Measurements from ENCODE around the gene CTTNBP2NL. TPM values are rescaled to one million over a fixed set of nuclear protein-coding genes. Genes with fewer than 3 reads are reported as not detected.

The CTTNBP2NL gene
- total and polyA plus RNA-seq, 4 donors, result 1.7 to 4.4 (median 3.0) TPM

DNA sequence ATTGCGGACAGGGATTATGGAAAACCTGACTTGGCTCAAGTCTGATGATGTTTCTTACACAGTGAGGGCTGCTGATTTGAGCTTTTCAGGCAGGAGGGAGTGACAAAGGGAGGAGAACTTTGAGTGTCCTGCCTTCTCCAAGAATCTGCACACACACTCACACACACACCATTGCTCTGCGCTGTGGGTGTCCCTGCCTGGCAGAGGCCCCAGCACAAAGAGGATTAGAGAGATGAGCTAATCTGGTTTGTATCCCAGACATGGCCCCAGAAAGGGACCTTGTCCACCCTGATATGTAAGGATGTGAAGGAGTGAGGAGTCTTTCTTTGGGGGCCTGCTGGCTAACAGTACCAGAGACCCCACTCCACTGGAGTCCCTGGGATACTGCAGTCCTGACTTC is 106.8 kb downstream of the CTTNBP2NL start (continued):
- no peak for TF ChIP-seq GABPA (IDR thresholded peaks at IDR 0.05 in 1 of 2, conservative IDR thresholded peaks at IDR 0.05 in 1 of 2)
- no peak for TF ChIP-seq FOXA2 (IDR thresholded peaks at IDR 0.05)
- no peak for TF ChIP-seq JUND (IDR thresholded peaks at IDR 0.05)

GRCh38 chr1:112504001-112504660 is 108.1 kb downstream of the CTTNBP2NL start:
- no peak for DNase-seq (ENCODE audit: low spot score)
- Histone ChIP-seq H3K27ac (ENCODE audit: low read depth in 1 of 2, low read length in 2 of 2) (no peak overlapping the region), H3K9ac (ENCODE audit: low read depth in 1 of 2, low read length in 2 of 2) (no peak overlapping the region), H3K4me1 (ENCODE audit: control insufficient read depth in 4 of 4, insufficient read depth in 4 of 4, low read length in 3 of 4) (peaks cover 18 to 25% (median 23%) of the 10 kb centered on the region in 4 donors), H3K9me3 (ENCODE audit: control insufficient read depth in 4 of 4, low read length in 3 of 4) (no peaks in the 10 kb centered on the region), H3K27me3 (ENCODE audit: control insufficient read depth in 4 of 4, insufficient read depth in 4 of 4, low read length in 3 of 4) (peaks cover 0 to 26% (median 9%) of the 10 kb centered on the region in 4 donors), H3K36me3 (ENCODE audit: control insufficient read depth in 4 of 4, insufficient read depth in 3 of 4, low read depth in 1 of 4, low read length in 3 of 4) (no peaks in the 10 kb centered on the region), H3K4me3 (ENCODE audit: low read depth in 1 of 3, low read length in 3 of 3) (no peak overlapping the region)
- TF ChIP-seq EGR1 (IDR thresholded peaks at IDR 0.05; ENCODE audit: low read depth in 2 of 2), result no peak
- TF ChIP-seq RAD21 (IDR thresholded peaks at IDR 0.05), result no peak
- TF ChIP-seq YY1 (IDR thresholded peaks at IDR 0.05), result no peak
- TF ChIP-seq RXRA (IDR thresholded peaks at IDR 0.05), result no peak
- no peak for TF ChIP-seq SP1 (IDR thresholded peaks at IDR 0.05)
- no peak for TF ChIP-seq HNF4A (conservative IDR thresholded peaks at IDR 0.05)
- no peak for TF ChIP-seq HNF4G (IDR thresholded peaks at IDR 0.05)
- TF ChIP-seq, protein P1, sequence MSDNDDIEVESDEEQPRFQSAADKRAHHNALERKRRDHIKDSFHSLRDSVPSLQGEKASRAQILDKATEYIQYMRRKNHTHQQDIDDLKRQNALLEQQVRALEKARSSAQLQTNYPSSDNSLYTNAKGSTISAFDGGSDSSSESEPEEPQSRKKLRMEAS (IDR thresholded peaks at IDR 0.05), result no peak
- no peak for TF ChIP-seq TAF1 (conservative IDR thresholded peaks at IDR 0.05)
- no peak for TF ChIP-seq ZBTB33 (IDR thresholded peaks at IDR 0.05)
- WGBS, result 72% methylated on average over 11 of the region's 11 CpGs

GRCh38 chr1:112504661-112505399 is 108.8 kb downstream of the CTTNBP2NL start:
- H3K4me1 ChIP-seq (ENCODE audit: control insufficient read depth in 4 of 4, insufficient read depth in 4 of 4, low read length in 3 of 4), result peaks cover 19 to 28% (median 24%) of the 10 kb centered on the region in 4 donors
- H3K9ac ChIP-seq (ENCODE audit: low read depth in 1 of 2, low read length in 2 of 2), result no peak overlapping the region
- no peaks in the 10 kb centered on the region for H3K36me3 ChIP-seq (ENCODE audit: control insufficient read depth in 4 of 4, insufficient read depth in 3 of 4, low read depth in 1 of 4, low read length in 3 of 4)
- 57% methylated on average over 6 of the region's 6 CpGs for WGBS
- no peak for DNase-seq (ENCODE audit: low spot score)
- H3K27me3 ChIP-seq (ENCODE audit: control insufficient read depth in 4 of 4, insufficient read depth in 4 of 4, low read length in 3 of 4), result peaks cover 0 to 26% (median 9%) of the 10 kb centered on the region in 4 donors
- no peak overlapping the region for H3K27ac ChIP-seq (ENCODE audit: low read depth in 1 of 2, low read length in 2 of 2)
- H3K9me3 ChIP-seq (ENCODE audit: control insufficient read depth in 4 of 4, low read length in 3 of 4), result no peaks in the 10 kb centered on the region
- H3K4me3 ChIP-seq (ENCODE audit: low read depth in 1 of 3, low read length in 3 of 3), result no peak overlapping the region
- no peak for TF ChIP-seq HNF4A (conservative IDR thresholded peaks at IDR 0.05)
- no peak for TF ChIP-seq ZBTB33 (IDR thresholded peaks at IDR 0.05)
- TF ChIP-seq NR2F2 (IDR thresholded peaks at IDR 0.05), result no peak
- TF ChIP-seq REST (IDR thresholded peaks at IDR 0.05), result no peak
- no peak for TF ChIP-seq GABPA (IDR thresholded peaks at IDR 0.05 in 1 of 2, conservative IDR thresholded peaks at IDR 0.05 in 1 of 2)
- TF ChIP-seq YY1 (IDR thresholded peaks at IDR 0.05), result no peak
- TF ChIP-seq TAF1 (conservative IDR thresholded peaks at IDR 0.05), result no peak
- no peak for TF ChIP-seq EGR1 (IDR thresholded peaks at IDR 0.05; ENCODE audit: low read depth in 2 of 2)
- no peak for TF ChIP-seq FOXA2 (IDR thresholded peaks at IDR 0.05)
- no peak for TF ChIP-seq SP1 (IDR thresholded peaks at IDR 0.05)
- TF ChIP-seq FOXA1 (IDR thresholded peaks at IDR 0.05), result no peak
- TF ChIP-seq, protein P2, sequence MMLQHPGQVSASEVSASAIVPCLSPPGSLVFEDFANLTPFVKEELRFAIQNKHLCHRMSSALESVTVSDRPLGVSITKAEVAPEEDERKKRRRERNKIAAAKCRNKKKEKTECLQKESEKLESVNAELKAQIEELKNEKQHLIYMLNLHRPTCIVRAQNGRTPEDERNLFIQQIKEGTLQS (IDR thresholded peaks at IDR 0.05), result no peak
- TF ChIP-seq RXRA (IDR thresholded peaks at IDR 0.05), result no peak
- no peak for TF ChIP-seq JUND (IDR thresholded peaks at IDR 0.05)
- TF ChIP-seq, protein P3, sequence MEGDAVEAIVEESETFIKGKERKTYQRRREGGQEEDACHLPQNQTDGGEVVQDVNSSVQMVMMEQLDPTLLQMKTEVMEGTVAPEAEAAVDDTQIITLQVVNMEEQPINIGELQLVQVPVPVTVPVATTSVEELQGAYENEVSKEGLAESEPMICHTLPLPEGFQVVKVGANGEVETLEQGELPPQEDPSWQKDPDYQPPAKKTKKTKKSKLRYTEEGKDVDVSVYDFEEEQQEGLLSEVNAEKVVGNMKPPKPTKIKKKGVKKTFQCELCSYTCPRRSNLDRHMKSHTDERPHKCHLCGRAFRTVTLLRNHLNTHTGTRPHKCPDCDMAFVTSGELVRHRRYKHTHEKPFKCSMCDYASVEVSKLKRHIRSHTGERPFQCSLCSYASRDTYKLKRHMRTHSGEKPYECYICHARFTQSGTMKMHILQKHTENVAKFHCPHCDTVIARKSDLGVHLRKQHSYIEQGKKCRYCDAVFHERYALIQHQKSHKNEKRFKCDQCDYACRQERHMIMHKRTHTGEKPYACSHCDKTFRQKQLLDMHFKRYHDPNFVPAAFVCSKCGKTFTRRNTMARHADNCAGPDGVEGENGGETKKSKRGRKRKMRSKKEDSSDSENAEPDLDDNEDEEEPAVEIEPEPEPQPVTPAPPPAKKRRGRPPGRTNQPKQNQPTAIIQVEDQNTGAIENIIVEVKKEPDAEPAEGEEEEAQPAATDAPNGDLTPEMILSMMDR (IDR thresholded peaks at IDR 0.05; ENCODE audit: low read depth, low read length, missing input control), result no peak
- TF ChIP-seq HNF4G (IDR thresholded peaks at IDR 0.05), result no peak
